ENCODE data around the gene C1QL4.

C1QL4 gene

DNA sequence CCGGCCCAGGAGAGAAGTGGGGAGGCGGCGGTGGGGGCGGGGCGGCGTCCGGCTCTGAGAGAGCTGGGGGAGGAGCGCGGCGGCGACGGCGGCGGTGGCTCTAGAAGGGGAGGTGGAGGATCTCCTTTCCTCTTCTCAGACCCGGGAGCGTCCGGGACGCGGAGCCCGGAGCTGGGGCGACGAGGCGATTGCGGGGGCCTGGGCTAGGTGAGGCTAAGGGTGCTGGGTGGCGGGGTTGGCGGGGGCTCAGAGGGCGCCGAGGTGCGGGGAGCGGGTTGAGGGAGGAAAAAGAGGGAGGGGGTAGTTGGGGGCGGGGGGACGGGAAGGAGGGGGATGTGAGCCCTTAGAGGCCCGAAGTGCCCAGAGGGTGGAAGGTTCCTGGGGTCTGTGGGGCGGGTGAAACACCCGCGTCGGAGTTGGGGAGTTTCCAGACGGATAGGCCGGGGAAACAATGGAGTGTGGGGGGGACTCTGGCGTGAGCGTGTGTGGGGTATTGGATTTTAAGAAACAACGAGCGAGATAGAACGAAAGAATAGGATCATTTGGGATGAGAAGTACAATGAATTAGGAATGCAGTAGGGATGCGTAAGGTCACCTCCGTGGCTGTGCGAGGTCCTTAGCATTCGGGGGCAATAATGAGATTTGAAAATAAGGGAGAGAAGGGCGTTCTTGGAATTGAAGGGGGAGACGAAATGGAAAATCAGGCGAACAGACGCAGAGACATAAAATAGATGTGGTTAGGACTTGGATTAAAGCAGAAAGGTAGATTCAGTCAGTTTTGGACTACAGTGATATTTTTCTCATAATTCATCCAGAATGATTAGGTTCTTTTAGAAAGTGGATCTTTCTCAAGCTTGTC lies 30.6 kb upstream of the C1QL4 start, which contains the start of gene SPATS2:
Gene SPATS2 (plus strand): TSS at position 82 of the 859 bp plus-strand sequence. CDS start 93,551 bp downstream, outside the sequence.
- TF ChIP-seq, protein P1, sequence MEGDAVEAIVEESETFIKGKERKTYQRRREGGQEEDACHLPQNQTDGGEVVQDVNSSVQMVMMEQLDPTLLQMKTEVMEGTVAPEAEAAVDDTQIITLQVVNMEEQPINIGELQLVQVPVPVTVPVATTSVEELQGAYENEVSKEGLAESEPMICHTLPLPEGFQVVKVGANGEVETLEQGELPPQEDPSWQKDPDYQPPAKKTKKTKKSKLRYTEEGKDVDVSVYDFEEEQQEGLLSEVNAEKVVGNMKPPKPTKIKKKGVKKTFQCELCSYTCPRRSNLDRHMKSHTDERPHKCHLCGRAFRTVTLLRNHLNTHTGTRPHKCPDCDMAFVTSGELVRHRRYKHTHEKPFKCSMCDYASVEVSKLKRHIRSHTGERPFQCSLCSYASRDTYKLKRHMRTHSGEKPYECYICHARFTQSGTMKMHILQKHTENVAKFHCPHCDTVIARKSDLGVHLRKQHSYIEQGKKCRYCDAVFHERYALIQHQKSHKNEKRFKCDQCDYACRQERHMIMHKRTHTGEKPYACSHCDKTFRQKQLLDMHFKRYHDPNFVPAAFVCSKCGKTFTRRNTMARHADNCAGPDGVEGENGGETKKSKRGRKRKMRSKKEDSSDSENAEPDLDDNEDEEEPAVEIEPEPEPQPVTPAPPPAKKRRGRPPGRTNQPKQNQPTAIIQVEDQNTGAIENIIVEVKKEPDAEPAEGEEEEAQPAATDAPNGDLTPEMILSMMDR (conservative IDR thresholded peaks at IDR 0.05; ENCODE audit: low read depth, low read length) = no peak
- DNase-seq (ENCODE audit: low read depth) = no peak
- peak within 1 kb of the TSS; percentile 90 for H3K4me3 ChIP-seq (ENCODE audit: low read length)

DNA sequence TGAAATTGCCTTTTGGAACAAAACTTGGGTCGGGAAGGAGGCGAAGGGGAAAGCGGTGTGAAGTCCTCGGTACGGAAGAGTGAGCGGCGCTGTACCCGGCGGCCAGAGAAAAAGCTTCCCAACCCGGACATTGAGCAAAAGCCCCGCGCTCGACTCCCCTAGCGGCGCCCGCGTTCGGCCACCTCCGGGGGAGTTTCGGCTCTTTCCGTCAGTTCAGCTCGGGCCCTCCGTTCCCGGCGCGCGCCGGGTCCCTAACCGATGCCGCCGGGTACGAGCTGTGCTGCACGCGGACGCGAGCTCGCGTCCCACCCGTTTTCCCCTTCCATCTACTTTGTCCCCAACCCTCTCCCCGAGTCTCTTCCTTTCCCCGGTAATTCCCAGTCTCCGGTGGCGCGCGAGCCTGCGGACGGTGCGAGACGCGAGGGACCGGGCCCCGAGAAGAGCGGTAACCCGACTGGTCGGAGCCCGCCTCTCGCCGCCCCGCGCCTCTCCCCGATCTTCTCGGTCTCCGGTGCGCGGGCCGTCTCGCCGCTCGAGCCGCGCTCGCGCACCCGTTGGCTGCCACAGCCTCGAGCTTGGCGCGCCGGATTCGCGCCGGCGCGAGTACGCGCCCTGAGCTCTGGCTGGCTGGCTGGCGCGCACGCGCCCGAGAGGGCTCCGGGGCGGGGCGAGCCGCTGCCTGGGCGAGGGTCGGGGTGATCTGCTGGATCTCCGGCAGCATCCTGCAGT lies 29.8 kb upstream of the C1QL4 start:
- peak overlapping the region; percentile 90 for H3K4me3 ChIP-seq (ENCODE audit: low read length)
- DNase-seq (ENCODE audit: low read depth) = peak; percentile 74
- TF ChIP-seq, protein P1 (conservative IDR thresholded peaks at IDR 0.05; ENCODE audit: low read depth, low read length) = peak; percentile 23

DNA sequence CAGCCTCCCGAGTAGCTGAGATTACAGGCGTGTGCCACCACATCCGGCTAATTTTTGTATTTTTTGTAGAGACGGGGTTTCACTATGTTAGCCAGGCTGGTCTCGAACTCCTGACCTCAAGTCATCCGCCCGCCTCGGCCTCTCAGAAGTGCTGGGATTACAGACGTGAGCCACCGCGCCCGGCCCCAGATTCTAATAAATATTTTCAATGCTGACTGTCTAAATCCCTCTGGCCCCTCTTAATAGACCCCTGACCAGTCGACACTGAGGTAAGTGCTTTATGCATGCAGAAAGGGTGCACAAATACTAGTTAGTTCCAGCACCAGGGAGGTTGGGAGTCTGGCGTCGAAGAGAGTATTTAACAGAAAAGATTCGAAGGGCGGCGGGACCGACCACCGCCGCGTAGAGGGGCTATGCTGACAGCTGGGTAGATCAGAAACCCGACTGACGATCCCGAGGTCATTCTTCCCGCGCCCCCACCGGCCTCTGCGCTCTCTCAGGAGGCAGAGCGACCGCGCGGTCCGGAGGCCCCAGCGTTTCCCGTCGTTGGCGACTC lies 29.2 kb upstream of the C1QL4 start:
- peak overlapping the region; percentile 90 for H3K4me3 ChIP-seq (ENCODE audit: low read length)
- DNase-seq (ENCODE audit: low read depth) = no peak
- TF ChIP-seq, protein P1 (conservative IDR thresholded peaks at IDR 0.05; ENCODE audit: low read depth, low read length) = no peak

DNA sequence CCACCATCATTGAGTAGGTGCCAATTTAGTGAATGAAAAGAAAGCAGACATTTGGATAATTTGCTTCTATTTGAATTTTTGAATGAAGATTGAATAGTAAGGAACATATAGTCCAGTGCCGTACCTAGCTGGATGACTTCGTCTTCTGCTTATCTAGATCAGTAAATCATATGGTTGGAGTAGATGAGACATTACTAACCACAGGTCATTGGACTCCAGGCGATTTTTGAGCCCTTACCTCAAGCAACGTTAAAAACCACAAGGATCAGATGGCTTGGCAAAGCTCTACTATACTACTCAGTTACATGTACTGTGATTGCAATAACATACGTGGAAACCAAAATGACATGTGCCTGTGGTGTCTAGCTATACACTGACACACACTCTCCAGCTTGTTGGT lies 28.6 kb upstream of the C1QL4 start:
- DNase-seq (ENCODE audit: low read depth) = no peak
- H3K4me3 ChIP-seq (ENCODE audit: low read length) = no peak overlapping the region
- TF ChIP-seq, protein P1 (conservative IDR thresholded peaks at IDR 0.05; ENCODE audit: low read depth, low read length) = no peak

DNA sequence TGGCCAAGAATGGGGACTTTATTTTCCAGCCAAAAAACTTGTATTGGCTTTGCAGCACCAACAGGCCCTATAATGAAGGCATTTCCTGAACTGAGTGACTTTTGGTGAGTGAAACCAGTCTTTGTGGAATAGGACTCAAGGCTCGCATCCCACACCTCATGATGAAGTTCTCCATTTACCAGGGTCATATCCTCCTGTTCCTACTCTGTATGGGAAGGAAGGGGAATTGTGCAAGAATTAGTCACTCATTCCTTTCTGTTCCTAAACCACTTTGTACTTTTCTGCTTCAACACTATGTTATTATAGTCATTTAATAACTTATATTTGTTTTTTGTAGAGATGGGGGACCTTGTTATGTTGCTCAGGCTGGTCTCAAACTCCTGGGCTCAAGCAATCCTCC lies 28.0 kb upstream of the C1QL4 start:
- H3K4me3 ChIP-seq (ENCODE audit: low read length) = no peak overlapping the region
- TF ChIP-seq, protein P1 (conservative IDR thresholded peaks at IDR 0.05; ENCODE audit: low read depth, low read length) = no peak
- no peak for DNase-seq (ENCODE audit: low read depth)

DNA sequence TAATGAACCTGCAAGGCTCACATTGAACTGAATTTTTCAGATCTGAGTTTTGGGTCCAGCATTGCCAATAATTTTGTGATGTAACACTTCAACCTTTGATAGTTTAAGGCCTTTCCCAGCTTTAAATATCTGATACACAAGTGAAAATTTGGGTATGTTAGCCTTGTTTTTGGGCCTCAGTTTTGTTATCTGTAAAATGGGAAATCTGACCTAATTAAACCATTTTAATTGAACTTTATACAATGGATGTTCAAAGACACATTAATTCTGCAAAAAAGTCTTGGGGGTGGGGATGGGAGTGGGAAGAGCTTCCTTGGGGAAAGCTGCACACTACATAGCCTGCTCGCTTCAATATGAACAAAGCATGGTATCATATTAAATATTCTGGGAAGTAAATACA lies 25.1 kb upstream of the C1QL4 start:
- no peak for DNase-seq (ENCODE audit: low read depth)
- TF ChIP-seq, protein P1 (conservative IDR thresholded peaks at IDR 0.05; ENCODE audit: low read depth, low read length) = no peak
- no peak overlapping the region for H3K4me3 ChIP-seq (ENCODE audit: low read length)

Data from retinal pigment epithelial cell (primary cell).